HUDEP-2 (cell line): Measurements from ENCODE around the gene RPL15.
A peak's percentile ranks its signal among the peaks of the same experiment; 100 is the strongest.
"Not testable (repeated sequence)": the region's sequence is repeated elsewhere in the genome, so short reads cannot be mapped to it uniquely, and the experiment has no call there.

Source experiments
- DNase-seq, 76 experiments: peaks; one replicate each; lab custom pipeline; 2025; ENCODE audit not compliant: unreplicated experiment in 76 of 76; lab: John Stamatoyannopoulos, UW

Gene RPL15

DNA sequence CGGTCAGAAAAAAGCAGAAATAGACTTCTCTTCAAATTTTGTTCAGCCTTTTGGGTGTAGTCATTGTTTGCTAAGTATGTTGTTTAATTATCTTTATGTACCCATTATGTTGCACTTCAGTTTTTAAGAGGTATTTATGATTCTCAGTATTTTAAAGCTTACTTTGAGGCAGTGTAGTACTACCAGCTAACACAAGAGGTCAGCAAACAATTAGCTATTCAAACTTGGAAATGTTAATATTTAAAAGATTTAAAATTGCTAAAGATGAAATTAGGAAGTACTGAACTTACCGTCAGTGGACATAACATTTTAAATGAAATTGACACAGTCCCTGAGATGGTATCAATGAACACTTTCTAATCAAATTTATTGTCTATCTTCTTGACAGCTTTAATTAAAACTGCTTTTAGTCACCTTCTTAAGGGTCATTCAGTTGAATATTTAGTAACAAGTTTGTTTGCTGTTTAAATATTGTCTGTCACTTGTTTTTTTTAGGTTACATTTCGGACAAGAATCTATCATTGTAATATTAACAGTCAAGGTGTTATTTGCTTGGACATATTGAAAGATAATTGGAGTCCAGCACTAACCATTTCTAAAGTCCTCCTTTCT is 28.2 kb upstream of the RPL15 start:
- peak in 5 of 76 experiments; percentile 4 to 23 (median 16) for DNase-seq

DNA sequence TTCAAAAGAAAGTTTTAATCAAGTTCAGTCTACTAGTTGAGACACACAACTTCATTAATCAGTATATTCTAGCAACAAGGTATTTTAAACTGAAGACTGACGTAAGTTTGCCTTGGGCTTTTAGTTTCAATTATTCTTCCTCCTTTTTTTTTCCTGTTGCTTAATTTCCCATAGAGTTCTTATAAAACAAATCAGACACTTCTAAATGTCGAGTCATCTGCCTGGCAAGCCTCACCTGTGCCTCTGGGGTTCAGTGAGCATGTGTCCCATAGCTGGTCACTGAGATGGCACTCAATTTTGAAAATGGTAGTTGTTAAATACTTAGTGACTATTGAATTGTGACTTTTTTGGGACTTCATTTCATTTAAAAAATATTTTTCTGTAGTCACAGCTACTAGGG is 27.5 kb upstream of the RPL15 start:
- no peak for DNase-seq

DNA sequence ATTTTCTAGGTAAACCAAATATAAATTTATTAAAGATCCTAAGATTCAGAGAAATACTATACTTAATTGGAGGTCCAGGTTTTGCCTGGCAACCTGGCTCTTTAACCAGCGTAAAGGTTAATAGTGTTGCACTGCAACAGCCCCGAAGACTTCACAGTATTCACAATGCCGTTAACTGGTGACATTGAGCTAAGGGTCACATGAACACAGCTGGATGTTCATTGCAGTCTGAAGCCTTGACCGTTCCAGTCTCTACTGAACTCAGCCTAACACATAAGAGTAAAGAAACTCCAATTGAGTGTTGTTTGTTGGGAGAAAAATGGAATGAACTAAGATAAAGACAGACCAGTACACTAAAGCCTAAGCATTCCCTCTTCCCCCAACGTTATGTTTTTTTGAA is 27.0 kb upstream of the RPL15 start:
- DNase-seq = no peak

DNA sequence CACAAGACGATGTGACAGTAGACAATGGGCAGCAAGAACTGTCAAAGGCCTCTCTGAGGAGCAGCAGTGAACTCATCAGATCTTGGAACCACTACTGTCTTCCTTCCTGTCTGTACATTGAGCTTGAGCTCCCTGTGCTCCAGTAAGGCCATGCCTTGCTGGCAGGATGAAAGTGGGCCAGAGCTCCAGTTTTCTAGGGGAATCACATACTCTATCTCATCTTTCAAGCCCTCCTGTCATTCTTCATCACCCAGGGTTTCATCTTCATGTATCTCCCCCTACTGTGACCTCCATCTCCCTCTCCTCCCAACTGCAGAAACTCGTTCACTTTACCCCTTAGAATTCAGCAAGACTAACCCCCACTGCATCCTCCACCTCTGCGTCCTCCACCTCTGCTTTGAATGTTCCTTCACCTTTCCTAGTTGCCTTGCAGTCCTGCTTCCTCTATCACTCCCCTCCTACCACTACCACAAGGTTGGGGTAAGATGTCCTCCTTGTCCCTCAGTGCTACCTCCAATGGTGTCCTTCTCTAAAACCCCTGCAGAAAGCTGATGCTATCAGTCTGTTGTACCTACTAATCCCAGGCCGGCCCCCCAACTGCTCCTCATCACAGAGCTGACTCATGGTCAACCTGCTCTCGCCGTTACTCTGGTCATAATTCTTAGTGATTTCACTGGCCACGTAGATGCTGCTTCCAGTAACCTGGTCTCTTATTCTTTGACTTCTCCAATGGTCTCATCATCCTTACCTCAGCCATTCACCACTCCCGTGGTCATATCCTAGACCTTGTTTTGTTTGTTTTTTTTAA is 22.5 kb upstream of the RPL15 start:
- no peak for DNase-seq

DNA sequence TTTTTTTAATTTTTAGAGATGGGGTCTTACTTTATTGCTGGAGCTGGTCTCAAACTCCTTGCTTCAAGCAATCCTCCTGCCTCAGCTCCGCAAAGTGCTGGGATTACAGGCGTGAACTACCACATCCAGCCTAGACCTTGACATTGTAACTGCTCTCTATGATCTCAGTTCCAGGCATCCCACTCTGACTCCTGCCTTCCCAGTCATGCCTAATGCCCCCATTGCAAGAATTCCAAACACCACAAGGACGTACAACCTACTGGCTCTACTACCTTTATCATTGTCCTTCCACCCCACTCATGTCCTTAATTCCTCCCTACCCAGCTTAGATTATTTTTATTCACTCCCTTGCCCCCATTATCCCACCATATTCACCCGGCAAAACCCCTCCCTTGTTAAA is 21.8 kb upstream of the RPL15 start:
- DNase-seq = no peak

DNA sequence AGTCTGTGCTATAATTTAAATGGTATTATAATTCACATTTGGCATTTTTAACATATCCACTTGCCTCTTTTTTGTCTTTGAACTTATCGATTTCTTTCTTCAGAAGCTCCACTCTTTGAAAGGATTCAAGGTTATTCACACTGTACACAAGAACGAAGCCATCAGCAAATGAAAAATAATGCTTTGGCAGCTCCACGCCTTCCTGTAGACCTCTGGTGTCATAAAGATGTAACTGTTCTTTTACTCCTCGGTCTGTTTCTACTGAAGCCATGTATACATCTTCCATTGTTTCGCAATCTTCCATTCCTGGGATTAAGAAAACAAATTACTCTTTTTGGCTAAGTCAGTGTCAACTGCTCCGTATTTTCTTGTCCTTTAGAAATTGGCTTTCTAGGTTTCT is 16.2 kb upstream of the RPL15 start:
- no peak for DNase-seq

DNA sequence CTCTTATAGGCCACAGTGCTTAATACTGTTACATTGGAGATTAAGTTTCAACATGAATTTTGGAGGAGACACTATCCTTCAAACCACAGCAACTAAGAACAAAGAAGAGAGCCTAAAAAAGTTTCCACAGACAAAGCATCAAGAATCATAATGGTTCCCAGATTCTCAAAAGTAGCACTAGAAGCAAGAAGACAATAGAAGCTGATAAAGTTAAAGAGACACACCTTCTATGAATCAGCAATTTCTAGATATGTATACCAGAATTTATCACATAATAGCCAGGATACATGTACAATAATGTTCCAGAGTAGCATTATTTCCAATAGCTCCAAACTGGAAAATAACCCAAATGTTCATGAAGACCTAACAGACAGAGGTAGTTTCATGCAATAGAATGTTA is 12.4 kb upstream of the RPL15 start:
- DNase-seq = peak in 1 of 76 experiments; percentile 11

DNA sequence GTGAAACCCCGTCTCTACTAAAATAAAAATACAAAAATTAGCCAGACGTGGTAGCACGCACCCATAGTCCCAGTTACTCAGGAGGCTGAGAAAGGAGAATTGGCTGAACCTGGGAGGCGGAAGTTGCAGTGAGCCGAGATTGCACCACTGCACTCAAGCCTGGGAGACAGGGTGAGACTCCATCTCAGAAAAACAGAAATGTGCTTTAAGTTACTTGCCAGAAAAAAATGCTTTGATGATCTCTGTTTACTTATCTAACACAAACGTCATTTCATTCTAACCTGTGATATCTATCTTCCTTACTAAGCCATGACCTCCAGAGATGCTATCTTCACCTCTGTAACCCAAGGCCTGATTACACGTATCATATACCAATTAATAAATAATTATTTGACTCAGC is 7.6 kb upstream of the RPL15 start:
- no peak for DNase-seq

DNA sequence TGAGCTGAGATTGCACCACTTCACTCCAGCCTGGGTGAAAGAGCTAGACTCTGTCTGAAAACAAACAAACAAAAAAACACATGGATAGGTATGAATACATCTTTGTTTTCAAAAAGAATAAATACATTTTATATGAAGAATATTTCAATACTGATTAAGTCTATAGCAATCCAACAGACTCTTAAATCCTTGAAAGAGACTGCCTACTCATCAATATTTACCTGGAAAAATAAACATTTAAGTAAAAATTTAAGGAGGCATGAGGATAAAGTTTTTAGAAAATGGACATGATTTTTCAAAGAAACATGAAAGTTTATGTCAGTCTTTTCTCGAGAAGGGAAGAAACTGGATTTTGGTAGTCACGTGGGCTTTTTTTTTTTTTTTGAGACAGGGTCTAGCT is 5.5 kb upstream of the RPL15 start:
- DNase-seq = no peak

DNA sequence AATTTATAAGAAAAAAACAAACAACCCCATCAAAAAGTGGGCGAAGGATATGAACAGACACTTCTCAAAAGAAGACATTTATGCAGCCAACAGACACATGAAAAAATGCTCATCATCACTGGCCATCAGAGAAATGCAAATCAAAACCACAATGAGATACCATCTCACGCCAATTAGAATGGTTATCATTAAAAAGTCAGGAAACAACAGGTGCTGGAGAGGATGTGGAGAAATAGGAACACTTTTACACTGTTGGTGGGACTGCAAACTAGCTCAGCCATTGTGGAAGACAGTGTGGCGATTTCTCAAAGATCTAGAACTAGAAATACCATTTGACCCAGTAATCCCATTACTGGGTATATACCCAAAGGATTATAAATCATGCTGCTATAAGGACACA is 4.6 kb upstream of the RPL15 start:
- DNase-seq = not testable (repeated sequence)

DNA sequence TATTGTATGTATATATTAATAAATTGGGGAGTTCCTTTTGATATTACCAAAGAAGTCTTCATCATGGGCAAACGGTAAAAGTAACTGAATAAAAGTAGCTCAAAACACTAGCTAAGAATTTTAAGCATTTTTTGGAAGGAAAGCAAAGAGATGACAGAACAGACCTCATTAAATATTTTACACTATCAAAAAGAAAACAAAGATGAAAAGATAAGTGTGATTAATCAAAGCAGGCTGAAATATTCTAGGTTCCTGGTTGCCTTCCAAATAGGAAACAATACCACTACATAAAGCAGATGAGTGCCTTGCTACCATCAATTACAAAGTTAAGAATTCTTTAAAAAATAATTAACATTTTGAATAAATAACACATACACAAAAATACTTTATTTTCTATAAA is 3.8 kb upstream of the RPL15 start:
- no peak for DNase-seq

DNA sequence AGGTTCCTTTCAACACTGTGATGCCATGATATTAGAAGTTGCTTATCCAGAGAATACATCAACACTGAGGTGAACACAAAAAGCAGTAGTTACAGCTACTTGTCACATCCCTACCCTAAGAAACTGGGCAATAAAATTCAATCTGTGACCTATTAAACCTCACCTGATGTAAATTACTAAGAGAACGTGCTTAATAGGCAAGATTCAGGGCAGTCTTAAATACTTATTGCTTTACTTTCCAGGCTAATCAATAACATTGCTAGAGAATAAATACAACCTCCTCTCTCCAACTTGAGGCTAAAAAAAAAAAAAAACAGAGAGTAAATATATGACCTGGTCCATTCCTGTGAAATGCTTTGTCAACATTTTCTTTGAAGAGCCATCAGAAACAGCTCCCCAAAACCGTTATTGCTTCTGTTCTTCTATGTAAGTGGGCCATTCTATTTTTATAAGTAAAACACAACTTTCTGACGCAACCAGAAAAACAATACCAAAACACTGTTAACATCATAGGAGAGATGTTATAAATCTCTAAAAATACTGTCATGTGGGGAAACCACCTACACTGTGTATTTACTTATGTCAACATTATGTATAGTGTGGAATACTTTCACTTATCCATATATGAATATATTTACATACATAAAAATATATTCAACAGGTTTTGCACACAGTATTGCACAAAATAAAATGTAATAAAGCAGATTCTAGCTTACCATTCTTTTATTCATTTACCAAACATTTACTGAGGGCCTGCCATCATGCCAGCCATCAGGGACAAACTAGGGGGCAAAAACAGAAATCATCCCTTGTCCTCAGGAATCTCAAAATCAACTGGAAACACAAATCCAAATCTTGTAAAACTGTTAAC is 2.8 kb upstream of the RPL15 start:
- no peak for DNase-seq

DNA sequence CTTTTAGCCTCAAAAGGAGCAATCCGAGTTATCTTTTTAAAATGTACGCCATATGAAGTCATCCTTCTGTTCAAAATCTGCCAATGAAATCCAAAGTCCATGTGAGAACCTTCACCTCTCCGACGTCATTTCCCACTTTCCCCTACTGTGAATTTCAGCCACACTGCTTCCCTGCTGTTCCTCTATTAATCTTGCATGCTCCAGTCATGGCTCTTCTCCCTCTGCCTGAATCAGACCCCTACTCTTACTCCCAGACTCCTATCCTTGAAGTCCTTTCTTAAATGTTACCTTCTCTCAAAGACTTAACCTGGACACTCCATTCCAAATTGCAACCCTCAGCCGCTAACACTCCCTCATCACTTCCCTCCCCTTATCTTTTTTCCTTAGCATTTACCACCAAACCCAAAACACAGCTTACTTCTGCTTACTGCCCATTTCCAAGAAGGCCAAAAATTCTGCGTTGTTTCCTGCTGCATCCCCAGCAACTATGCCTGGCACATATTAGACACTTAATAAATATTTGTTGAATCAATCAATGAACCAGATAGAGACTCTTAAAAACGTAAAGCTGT is 1.3 kb upstream of the RPL15 start:
- no peak for DNase-seq

DNA sequence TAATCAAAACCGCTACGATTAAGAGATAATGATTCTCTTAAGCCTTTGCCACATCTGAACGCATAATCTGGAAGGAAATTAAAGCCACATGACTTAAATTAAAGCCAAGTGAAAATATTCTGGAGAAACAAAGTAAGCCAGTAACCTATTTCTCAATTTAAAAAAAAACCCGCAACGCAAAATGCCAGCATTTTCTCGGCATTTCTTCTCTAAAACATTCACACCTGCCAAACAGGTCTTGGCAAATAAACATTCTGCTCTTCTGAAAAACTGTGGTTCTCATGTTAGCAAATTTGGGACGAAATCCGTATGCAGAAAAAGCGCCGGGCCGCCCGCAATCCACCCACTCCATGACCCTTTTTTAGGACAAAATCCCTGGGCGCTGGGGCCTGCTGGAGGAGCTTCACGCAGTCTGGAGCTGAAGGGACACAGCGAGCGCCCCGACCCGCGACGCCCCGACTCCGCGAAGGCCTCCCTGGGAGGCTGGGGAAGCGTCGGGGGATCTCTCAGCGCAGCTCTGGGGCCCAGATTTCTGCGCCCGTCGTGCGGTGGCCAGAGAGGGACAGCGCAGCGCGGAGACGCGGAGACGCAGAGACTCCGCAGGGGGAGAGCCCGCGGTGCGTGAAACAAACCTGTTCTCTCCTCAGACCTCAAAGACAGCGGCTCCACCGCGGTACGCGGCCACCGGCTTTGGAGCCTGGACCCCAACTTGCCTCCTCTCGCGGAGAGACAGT is 613 bp upstream of the RPL15 start:
- DNase-seq = peak in 8 of 76 experiments; percentile 31 to 56 (median 39)

DNA sequence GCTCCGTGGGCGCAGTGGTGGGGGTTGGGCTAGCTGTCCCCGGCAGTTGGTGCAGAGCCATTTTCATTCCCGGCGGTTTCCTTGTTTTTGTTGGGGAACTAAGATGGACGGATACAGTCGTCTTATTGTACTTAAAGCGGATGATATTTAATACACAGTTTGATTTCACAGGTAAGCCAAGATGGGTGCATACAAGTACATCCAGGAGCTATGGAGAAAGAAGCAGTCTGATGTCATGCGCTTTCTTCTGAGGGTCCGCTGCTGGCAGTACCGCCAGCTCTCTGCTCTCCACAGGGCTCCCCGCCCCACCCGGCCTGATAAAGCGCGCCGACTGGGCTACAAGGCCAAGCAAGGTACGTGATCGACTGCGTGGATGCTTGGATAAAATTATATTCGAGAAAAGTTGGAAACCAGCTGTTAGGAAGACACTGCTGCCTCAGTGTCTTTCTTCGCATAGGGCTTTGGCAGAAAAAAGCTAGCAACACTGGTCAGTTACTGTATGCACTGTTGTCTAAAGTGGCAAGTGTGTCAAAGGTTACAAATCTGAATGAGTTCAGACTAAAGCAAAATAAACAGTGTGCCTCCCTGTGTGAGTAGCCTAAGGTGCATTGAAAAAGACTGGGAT is 859 bp downstream of the RPL15 start:
- peak in 17 of 76 experiments; percentile 3 to 59 (median 28) for DNase-seq

DNA sequence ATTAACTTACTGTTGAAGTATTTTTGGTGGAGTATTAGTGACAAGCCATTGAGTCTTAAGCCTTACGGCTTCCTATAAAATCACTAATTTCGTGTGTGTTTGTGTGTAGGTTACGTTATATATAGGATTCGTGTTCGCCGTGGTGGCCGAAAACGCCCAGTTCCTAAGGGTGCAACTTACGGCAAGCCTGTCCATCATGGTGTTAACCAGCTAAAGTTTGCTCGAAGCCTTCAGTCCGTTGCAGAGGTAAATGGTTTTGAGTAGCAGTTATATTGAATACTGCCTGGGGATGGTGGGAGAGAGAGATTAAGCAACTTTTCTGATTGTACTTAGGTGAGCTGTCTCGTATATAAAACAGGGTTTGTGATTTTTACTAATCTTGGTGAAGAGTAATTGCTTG is 1.4 kb downstream of the RPL15 start:
- not testable (repeated sequence) for DNase-seq

DNA sequence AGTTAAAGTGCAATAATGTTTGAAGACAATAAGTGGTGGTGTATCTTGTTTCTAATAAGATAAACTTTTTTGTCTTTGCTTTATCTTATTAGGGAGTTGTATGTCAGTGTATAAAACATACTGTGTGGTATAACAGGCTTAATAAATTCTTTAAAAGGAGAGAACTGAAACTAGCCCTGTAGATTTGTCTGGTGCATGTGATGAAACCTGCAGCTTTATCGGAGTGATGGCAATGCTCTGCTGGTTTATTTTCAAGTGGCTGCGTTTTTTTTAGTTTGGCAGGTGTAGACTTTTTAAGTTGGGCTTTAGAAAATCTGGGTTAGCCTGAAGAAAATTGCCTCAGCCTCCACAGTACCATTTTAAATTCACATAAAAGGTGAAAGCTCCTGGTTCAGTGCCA is 2.7 kb downstream of the RPL15 start:
- no peak for DNase-seq

DNA sequence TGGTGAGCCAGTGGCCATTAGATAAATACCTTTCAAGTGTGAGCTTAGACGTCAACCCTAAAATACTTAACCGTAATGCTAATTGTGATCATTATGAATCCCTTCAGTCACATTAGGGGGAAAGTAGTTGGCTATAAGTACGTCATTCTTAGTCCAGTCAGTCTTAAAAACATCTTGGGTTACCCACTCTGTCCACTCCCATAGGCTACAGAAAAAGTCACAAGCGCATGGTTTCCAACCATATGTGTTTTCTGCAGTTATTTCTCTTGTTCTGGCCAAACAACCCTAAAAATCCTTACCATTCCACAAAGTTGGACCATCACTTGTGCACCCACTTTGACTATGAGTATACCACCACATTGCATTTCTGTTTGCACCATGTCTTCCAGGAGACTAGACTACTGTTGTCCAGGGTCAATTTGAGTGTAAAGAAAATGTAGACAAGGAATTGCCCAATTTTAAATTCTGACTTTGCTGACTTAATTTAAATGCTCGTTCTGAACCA is 3.3 kb downstream of the RPL15 start:
- peak in 1 of 76 experiments; percentile 3 for DNase-seq

DNA sequence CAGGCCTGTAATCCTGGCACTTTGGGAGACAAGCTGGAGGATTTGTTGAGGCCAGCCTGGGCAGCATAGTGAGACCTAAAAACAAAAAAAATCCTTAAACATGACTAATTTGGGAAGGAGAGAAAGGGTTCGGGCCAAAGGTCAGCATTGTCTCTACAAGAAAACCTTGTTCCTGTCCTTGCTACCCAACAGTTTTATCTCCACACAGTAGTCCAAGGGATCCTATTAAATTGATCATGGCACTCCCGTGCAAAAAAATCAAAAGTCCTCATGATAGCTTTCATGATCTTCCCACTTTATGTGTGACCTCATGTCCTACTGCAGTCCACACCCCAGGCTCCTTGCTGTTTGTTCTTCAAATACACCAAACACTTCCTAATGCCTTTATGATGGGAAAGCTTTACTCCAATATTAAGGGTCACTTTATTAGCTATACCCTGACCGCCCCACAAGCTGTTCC is 4.2 kb downstream of the RPL15 start:
- DNase-seq = peak in 4 of 76 experiments; percentile 23 to 43 (median 24)

DNA sequence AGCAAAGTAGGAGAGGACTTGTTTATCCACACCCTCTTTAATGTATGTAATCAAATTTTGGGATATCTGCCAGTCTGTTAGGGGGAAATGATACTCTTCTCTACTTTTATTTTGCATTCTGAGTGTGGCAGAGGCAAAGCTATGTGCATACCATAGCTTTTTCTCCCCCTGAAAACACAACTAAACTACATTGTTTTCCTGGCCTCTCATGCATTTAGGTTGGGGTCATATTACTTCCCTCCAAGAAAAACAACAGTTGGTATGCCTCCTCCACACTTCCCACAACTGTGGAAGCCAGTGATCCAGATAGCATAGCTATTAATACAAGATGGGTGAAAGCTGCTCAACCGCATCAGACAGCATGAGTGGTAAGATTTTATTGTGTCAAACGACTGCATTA is 6.9 kb downstream of the RPL15 start:
- DNase-seq = no peak
